ENCODE data around the gene TAGLN3.
"Not testable (repeated sequence)": the region's sequence is repeated elsewhere in the genome, so short reads cannot be mapped to it uniquely, and the experiment has no call there.

DNA sequence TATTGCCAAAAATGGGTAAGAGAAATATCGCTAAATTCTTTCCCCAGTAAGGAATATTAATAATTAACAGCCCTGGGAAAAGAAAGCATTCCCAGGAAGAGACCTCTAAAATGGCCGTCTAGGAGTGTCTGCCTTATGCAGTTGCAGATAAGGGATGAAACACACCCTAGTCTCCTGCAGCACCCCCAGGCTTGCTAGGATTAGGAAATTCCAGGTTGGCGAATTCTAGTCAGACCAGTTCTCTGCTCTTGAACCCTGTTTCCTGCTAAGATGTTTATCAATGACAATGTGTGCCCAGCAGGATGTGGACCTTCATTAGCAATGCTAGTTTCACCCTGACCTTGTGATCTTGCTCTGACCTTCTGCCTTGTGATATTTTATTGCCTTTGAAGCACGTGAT is 38.5 kb downstream of the TAGLN3 start:
- TF ChIP-seq, protein P1, sequence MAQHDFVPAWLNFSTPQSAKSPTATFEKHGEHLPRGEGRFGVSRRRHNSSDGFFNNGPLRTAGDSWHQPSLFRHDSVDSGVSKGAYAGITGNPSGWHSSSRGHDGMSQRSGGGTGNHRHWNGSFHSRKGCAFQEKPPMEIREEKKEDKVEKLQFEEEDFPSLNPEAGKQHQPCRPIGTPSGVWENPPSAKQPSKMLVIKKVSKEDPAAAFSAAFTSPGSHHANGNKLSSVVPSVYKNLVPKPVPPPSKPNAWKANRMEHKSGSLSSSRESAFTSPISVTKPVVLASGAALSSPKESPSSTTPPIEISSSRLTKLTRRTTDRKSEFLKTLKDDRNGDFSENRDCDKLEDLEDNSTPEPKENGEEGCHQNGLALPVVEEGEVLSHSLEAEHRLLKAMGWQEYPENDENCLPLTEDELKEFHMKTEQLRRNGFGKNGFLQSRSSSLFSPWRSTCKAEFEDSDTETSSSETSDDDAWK (CRISPR knock-in tag; IDR thresholded peaks at IDR 0.05): not testable (repeated sequence)
- not testable (repeated sequence) for TF ChIP-seq EZH2 (conservative IDR thresholded peaks at IDR 0.05; ENCODE audit: low read depth, low read length); NFYB (CRISPR knock-in tag; IDR thresholded peaks at IDR 0.05); TAF1 (CRISPR knock-in tag; IDR thresholded peaks at IDR 0.05); JARID2 (CRISPR knock-in tag; IDR thresholded peaks at IDR 0.05; ENCODE audit: insufficient replicate concordance); MYNN (CRISPR knock-in tag; IDR thresholded peaks at IDR 0.05; ENCODE audit: low read depth); SMARCE1 (IDR thresholded peaks at IDR 0.05; ENCODE audit: borderline replicate concordance)
- TF ChIP-seq, protein P2, sequence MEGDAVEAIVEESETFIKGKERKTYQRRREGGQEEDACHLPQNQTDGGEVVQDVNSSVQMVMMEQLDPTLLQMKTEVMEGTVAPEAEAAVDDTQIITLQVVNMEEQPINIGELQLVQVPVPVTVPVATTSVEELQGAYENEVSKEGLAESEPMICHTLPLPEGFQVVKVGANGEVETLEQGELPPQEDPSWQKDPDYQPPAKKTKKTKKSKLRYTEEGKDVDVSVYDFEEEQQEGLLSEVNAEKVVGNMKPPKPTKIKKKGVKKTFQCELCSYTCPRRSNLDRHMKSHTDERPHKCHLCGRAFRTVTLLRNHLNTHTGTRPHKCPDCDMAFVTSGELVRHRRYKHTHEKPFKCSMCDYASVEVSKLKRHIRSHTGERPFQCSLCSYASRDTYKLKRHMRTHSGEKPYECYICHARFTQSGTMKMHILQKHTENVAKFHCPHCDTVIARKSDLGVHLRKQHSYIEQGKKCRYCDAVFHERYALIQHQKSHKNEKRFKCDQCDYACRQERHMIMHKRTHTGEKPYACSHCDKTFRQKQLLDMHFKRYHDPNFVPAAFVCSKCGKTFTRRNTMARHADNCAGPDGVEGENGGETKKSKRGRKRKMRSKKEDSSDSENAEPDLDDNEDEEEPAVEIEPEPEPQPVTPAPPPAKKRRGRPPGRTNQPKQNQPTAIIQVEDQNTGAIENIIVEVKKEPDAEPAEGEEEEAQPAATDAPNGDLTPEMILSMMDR (CRISPR knock-in tag; IDR thresholded peaks at IDR 0.05): not testable (repeated sequence)
